Measurements from ENCODE around the gene LAD1. TPM values are rescaled to one million over a fixed set of nuclear protein-coding genes. Genes with fewer than 3 reads are reported as not detected.

Gene LAD1
- polyA plus RNA-seq, 1 donor from 2014 or later: not detected

- H3K9me2 ChIP-seq (ENCODE audit: insufficient read depth, low read length): no peaks in the 10 kb centered on the region
- H3K4me2 ChIP-seq (ENCODE audit: low read length): no peak overlapping the region
- H3K36me3 ChIP-seq (ENCODE audit: insufficient read depth, low read length): no peaks in the 10 kb centered on the region
- no peaks in the 10 kb centered on the region for H3K27me3 ChIP-seq (ENCODE audit: insufficient read depth, low read depth, low read length)
- no peaks in the 10 kb centered on the region for H3K79me2 ChIP-seq (replicated peaks; ENCODE audit: insufficient read depth, low read length)
- no peaks in the 10 kb centered on the region for H3F3A ChIP-seq (ENCODE audit: insufficient read depth, low read length, poor library complexity, severe bottlenecking)
- TF ChIP-seq REST (IDR thresholded peaks at IDR 0.05; ENCODE audit: borderline replicate concordance) (no peak), SMC3 (conservative IDR thresholded peaks at IDR 0.05; ENCODE audit: poor library complexity) (no peak), EP300 (conservative IDR thresholded peaks at IDR 0.05; ENCODE audit: poor library complexity, severe bottlenecking) (no peak), POLR2AphosphoS5 (IDR thresholded peaks at IDR 0.05) (no peak), CTCF (IDR thresholded peaks at IDR 0.05; ENCODE audit: poor library complexity, severe bottlenecking) (no peak), EZH2 (IDR thresholded peaks at IDR 0.05; ENCODE audit: borderline replicate concordance, insufficient read depth, low read length, poor library complexity, severe bottlenecking) (no peak), TAF1 (IDR thresholded peaks at IDR 0.05; ENCODE audit: low read depth) (no peak), MXI1 (conservative IDR thresholded peaks at IDR 0.05; ENCODE audit: poor library complexity, severe bottlenecking) (no peak)
- no peak overlapping the region for H3K9ac ChIP-seq (ENCODE audit: low read length)
- no peaks in the 10 kb centered on the region for H4K20me1 ChIP-seq (ENCODE audit: insufficient read depth)
- no peaks in the 10 kb centered on the region for H3K9me3 ChIP-seq (ENCODE audit: low read length)
- H3K27ac ChIP-seq (ENCODE audit: low read length): no peak overlapping the region
- H3K4me3 ChIP-seq (ENCODE audit: low read length): no peak overlapping the region
- no peak overlapping the region for H2AFZ ChIP-seq (ENCODE audit: low read depth, low read length)
Observed at GRCh38 chr1:201426479-201427310, 27.6 kb upstream of the LAD1 start.

- no peak for TF ChIP-seq EZH2 (IDR thresholded peaks at IDR 0.05; ENCODE audit: borderline replicate concordance, insufficient read depth, low read length, poor library complexity, severe bottlenecking)
- TF ChIP-seq MXI1 (conservative IDR thresholded peaks at IDR 0.05; ENCODE audit: poor library complexity, severe bottlenecking): no peak
- no peak for TF ChIP-seq REST (IDR thresholded peaks at IDR 0.05; ENCODE audit: borderline replicate concordance)
- Histone ChIP-seq H3K9me2 (ENCODE audit: insufficient read depth, low read length) (no peaks in the 10 kb centered on the region), H4K20me1 (ENCODE audit: insufficient read depth) (no peaks in the 10 kb centered on the region), H2AFZ (ENCODE audit: low read depth, low read length) (no peak overlapping the region), H3K9ac (ENCODE audit: low read length) (no peak overlapping the region), H3K4me2 (ENCODE audit: low read length) (no peak overlapping the region), H3K27me3 (ENCODE audit: insufficient read depth, low read depth, low read length) (no peaks in the 10 kb centered on the region), H3K27ac (ENCODE audit: low read length) (no peak overlapping the region), H3K4me3 (ENCODE audit: low read length) (no peak overlapping the region), H3K79me2 (replicated peaks; ENCODE audit: insufficient read depth, low read length) (no peaks in the 10 kb centered on the region), H3K9me3 (ENCODE audit: low read length) (no peaks in the 10 kb centered on the region), H3F3A (ENCODE audit: insufficient read depth, low read length, poor library complexity, severe bottlenecking) (no peaks in the 10 kb centered on the region), H3K36me3 (ENCODE audit: insufficient read depth, low read length) (no peaks in the 10 kb centered on the region)
Observed at GRCh38 chr1:201424146-201424545, 25.0 kb upstream of the LAD1 start.

Data from neural cell (in vitro differentiated cells).